Activated CD4-positive, alpha-beta T cell treated with anti-CD3 and anti-CD28 coated beads, Interleukin-2, amount 50 U/mL, for 4 hours (primary cell): ENCODE measurements around the gene PNKP.
A peak's percentile ranks its signal among the peaks of the same experiment; 100 is the strongest.

Experiments used
- DNase-seq, 2 experiments: peaks; one replicate each; pipeline ENCODE4 v3.0.0-alpha.2; 2020

The PNKP gene

DNA sequence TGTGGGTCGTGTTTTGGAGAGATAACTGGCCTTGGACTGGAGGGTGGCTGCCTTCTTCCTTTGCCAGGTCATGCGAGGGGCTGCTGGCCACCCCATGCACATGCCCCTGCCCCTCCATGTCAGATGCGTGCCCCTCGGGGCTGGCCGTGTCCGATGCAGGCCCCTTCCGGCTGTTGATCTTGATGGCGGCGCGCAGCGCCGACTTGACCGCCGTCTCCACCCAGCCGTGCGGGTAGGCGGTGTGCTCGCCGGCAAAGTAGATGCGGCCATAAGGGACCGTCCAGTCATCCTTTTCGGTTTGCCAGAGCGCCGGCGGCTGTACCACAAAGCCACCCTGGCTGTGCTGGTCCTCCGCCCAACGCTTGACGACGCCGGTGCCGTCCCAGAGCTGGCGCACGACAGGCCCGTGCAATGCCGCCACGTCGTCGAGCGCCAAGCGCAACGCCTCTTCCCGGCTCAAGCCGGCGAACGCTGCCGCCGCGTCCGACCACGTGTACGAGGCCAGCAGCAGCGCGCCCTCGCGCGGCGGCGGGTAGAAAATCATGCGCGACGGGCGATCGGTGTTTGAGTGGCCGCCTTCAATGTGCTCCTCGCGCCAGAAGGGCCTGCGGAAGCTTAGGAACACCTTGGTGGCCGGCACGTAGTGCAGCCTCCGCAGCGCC, 22.4 kb upstream of the PNKP start:
- DNase-seq = peak; percentile 62 to 64

DNA sequence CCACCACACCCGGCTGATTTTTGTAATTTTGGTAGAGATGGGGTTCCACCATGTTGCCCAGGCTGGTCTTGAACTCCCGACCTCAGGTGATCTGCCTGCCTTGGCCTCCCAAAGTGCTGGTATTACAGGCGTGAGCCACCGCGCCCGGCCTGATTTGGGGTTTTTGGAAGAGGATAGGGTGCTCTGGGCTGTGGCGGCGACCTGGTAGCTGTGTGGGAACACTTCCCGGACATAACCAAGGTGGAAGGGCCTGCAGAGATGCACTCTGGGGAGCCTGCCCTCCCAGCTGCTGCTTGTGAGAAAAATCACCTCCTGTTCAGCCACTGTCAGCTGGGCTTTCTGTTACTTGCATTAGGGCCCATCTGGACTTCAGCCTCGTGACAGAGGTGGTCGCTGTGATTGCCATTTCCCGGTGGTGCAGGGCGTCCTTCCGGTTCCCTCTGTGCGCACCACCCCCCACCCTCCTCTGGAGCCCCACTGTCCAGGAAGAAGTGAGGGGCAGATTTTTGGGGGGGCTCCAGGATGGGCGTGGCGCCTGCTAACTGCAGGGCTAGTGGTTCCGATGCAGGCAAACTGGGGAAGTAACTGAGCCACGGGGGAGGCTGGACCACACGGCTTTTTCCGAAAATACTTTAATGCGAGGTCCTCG, 21.8 kb upstream of the PNKP start:
- DNase-seq = no peak

- DNase-seq = no peak
Measured at GRCh38 chr19:49888510-49888824, 21.1 kb upstream of the PNKP start.

- DNase-seq = no peak
Measured at GRCh38 chr19:49887665-49888509, 20.5 kb upstream of the PNKP start.

DNA sequence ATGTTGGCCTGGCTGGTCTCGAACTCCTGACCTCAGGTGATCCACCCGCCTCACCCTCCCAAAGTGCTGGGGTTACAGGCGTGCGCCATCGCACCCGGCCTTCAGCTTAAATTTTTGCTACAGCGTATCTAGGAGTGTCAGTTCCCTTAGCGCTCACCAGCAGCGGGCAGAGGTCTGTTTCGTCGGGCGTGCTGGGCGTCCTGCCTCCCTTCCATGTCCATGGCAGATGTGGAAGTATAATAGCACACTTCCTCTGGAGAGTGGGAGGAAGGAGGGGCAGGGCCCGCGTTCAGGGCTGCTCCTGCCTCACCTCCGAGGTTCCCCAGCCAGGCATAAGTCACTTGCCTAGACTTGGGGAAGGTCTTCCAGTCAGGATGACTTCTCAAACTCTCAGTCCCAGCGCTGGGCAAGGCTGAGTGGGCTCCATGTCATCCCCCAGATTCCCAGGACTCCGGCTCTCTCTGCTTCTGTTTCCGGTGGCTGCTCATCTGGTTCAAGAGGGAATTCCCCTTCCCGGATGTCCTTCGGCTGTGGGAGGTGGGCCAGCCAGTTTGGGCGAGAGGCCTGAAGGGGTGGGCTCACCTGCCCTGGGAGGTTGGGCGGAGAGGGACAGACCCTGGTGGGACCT, 19.8 kb upstream of the PNKP start:
- DNase-seq = no peak

- DNase-seq = no peak
Measured at GRCh38 chr19:49884760-49885159, 17.4 kb upstream of the PNKP start.

DNA sequence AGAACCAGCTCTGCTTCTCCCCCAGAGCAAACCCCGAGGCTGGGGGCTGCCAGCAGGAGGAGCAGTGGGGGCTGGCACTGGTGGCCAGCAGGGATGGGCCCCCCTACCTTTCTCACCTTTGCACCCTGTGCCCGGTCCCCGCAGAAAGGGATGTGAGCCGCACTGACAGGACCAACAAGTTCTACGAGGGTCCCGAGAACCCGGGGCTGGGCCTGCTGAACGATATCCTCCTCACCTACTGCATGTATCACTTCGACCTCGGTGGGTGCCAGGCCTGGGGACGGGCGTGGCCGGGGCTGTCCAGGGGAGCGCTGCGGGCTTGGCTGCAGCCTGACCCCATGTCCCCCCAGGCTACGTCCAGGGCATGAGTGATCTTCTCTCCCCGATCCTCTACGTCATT, 16.7 kb upstream of the PNKP start:
- DNase-seq = no peak

DNA sequence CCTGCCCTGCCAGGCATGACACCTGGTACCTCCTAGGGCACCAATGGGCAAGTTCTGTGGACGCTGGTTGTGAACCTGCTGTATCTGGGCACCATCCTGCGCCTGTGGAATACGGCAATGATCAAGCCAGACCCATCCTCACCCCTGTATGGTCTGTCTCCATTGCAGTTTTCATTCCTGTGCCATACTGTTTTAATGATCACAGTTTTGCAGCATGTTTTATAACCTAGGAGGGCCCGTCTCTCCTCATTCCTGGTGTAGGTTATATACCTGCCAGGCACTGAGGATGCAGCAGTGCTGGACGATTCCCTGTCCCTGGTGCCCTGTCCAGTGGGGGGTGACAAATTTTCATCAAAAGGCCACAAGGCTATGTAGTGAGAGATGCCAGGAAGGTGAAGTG, 15.7 kb upstream of the PNKP start:
- DNase-seq = no peak

DNA sequence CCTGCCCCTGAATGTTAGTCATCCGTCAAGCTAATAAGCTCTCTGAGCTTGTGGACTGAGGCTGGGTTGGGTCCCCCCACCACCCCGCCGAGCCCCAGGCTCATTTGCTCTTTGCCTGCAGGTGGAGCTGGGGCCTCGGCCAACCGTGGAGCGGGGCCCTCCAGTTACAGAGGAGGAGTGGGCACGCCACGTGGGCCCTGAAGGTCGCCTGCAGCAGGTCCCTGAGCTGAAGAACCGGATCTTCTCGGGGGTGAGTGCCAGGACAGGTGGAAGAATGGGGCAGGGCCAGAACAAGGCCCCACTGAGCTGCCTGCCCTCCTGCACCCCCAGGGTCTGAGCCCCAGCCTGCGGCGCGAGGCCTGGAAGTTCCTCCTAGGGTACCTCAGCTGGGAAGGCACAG, 15.3 kb upstream of the PNKP start:
- DNase-seq = no peak

DNA sequence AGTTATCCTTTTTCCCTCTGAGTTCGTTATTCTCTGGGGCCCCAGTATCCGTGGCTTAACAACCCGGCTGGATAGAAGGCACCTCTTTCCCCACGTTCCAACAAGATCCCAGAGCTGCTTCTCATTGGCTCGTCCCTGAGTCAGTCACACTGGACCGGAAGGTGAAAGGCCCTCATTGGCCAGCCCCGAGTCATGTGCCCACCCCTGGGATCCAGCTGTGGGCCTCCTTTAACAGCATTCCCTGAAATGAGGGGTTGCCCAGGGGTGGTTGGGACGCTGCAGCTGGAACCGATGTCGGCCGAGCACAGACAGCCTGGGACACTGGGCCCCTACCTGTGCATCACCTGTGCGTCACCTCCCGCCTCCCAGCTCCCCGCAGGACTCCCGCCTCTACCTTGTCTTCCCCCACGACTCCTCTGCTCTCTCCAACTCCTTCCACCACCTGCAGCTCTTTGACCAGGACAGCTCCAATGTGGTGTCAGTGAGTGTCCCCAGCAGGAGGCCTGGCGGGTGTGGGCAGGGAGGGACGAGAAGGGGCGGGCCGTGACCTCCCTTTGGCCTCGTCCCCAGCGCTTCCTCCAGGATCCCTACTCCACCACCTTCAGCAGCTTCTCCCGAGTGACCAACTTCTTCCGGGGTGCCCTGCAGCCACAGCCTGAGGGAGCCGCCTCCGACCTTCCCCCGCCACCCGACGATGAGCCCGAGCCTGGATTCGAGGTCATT, 14.5 kb upstream of the PNKP start:
- no peak for DNase-seq

DNA sequence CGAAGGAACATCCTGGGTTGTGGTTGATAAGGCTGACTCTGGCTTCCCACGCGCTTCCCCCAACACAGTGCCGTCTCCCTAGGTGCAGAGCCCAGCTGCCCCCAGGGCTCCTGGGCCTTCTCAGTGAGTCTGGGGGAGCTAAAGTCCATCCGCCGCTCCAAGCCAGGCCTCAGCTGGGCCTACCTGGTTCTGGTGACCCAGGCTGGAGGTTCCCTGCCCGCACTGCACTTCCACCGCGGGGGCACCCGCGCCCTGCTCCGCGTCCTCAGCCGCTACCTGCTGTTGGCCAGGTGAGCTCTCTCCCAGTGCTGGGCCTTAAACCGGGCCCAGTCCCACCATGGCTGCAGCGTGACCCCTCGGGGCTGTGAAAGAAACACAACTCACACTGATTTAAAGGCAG, 13.8 kb upstream of the PNKP start:
- no peak for DNase-seq

- no peak for DNase-seq
Measured at GRCh38 chr19:49880162-49880869, 12.9 kb upstream of the PNKP start.

DNA sequence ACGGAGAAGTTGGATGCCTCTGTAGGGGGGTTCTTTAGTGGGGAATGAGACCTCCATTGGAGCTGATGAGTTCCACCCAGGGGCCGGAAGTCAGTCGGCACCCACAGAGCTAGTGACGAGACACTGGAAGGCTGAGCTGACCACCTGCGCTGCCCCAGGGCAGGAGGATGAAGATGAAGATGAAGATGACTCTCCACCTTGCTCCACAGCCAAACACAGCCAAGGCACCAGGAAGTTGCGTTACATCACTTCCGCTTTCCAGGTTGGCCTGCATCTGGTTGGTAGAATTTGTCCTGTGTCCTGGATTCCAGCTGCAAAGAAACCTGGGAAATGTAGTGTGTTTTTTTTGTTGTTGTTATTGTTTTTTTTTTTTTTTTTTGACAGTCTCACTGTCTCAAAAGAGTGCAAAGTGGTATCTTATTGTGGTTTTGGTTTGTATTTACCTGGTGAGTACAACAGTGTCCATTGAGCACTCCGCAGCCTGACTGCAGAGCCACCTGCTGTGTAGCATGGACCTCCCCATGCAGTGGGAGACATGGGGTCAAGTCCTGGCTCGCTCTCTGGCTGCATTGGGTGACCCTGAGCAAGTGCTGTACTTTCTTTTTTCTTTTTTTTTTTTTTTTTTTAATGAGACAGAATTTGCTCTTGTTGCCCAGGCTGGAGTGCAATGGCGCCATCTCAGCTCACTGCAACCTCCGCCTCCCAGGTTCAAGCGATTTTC, 12.0 kb upstream of the PNKP start:
- DNase-seq = no peak

- no peak for DNase-seq
Measured at GRCh38 chr19:49878744-49879070, 11.3 kb upstream of the PNKP start.

- DNase-seq = peak; percentile 96
Measured at GRCh38 chr19:49877879-49878743, 10.7 kb upstream of the PNKP start.

GRCh38 chr19:49877020-49877878, 9.9 kb upstream of the PNKP start, which contains the start of the genes AKT1S1 and TBC1D17:
Gene AKT1S1 (minus strand): TSS chr19:49877355. CDS start chr19:49873295, 4,060 bp downstream.
Gene TBC1D17 (plus strand): TSS chr19:49877702. CDS start chr19:49877724, 22 bp downstream.
- peak; percentile 95 to 98 for DNase-seq

DNA sequence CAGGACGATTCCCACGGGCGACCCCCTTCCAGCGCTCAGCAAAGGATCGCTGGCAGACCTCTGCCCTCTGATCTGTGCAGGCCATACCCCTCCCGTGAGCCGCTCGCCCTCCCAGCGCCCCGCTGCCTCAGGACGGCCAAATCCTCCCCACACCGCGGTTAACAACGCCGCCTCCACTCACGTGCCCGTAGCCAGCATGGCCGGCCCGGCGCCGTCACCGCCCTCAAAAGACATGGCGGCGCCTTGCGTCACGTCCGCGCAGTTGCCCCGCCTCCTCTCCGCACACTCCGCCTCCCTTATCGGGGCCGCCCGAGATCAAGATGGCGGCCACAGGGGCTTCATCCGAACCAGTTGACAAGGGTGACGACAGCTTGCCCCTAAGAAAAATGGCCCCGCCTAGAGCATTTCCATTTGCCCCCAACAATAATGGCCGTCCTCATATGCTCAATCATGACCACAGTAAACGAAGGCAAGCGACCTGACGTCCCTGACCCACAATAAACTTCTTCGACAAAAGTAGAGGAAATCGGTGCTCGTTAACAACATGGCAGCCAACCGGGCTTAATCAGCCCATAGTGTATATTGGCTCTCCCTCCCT, 9.1 kb upstream of the PNKP start:
- peak; percentile 96 for DNase-seq

DNA sequence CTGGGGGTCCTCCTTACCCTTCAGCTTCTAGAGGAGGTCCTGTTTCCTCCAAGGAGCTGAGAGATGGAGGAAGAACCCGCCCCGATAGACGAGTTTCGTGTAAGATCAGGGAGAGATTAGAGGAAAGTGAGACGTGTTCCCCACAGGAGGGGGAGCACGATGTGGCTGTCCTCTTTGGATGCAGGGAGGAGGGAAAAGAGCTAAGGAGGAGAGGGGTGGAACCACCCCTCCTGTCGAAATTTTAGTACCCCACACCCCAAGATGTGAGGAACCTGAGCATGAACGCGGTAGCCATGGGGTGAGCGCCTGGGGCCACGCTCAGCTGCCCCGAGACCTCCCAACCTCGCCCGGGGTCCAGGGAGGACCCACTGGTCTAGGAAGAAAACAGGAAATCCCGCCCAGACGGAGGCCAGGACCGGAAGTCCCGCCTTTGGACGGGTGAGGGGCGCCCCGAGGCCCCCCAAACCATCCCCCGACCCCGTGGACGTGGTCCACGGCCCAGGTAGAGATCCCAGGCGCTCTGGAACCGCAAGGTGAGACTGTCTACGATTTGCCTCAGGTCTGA, 8.6 kb upstream of the PNKP start:
- peak; percentile 41 to 43 for DNase-seq

- no peak for DNase-seq
Measured at GRCh38 chr19:49875177-49875576, 7.8 kb upstream of the PNKP start.
